ENCODE data around the gene MIF.
"Not testable (repeated sequence)": the region's sequence is repeated elsewhere in the genome, so short reads cannot be mapped to it uniquely, and the experiment has no call there.

GRCh38 chr22:23900227-23900626, 6.0 kb downstream of the MIF start:
- not testable (repeated sequence) for TF ChIP-seq CTCF, POLR2A (IDR thresholded peaks at IDR 0.05)

Measured in right lobe of liver (tissue), 4 donors.